Lung microvascular endothelial cell (primary cell): ENCODE results near the gene ELOVL7. TPM values are rescaled to one million over a fixed set of nuclear protein-coding genes. Genes with fewer than 3 reads are reported as not detected.
"Not testable (repeated sequence)": the region's sequence is repeated elsewhere in the genome, so short reads cannot be mapped to it uniquely, and the experiment has no call there.

ENCODE experiments used
- DNase-seq, 2 donors: peaks; one replicate each; pipeline versions ENCODE4 v3.0.0 to v3.0.0-alpha.2; 2010; ENCODE audit warnings: low read depth in 2 of 2
- total RNA-seq: library from RNA; depleted of rRNA; stranded (reverse); fragments of >200 nt; gene quantifications from 2 replicates; pipeline ENCODE4 v1.2.1, GENCODE V29; 2014

Gene ELOVL7
- total RNA-seq, 1 donor from 2014 or later: under 0.01 TPM

GRCh38 chr5:60715201-60715928 is 128.7 kb downstream of the ELOVL7 start:
- not testable (repeated sequence) for DNase-seq

- no peak for DNase-seq
Measured at GRCh38 chr5:60712950-60713349, 131.1 kb downstream of the ELOVL7 start.

- not testable (repeated sequence) for DNase-seq
Measured at GRCh38 chr5:60711892-60712291, 132.2 kb downstream of the ELOVL7 start.

- no peak for DNase-seq
Measured at GRCh38 chr5:60710362-60710761, 133.7 kb downstream of the ELOVL7 start.

GRCh38 chr5:60705144-60705543 is 138.9 kb downstream of the ELOVL7 start:
- DNase-seq: no peak

- no peak for DNase-seq
Measured at GRCh38 chr5:60703944-60704343, 140.1 kb downstream of the ELOVL7 start.

Other genes with a start within 250 kb of the ELOVL7 start
- 1.6 and 5.9 TPM in 2 replicates for gene DEPDC1B, start 144.1 kb downstream of the ELOVL7 start, total RNA-seq
- gene ERCC8, start 100.8 kb upstream of the ELOVL7 start, total RNA-seq: 12.0 and 12.7 TPM in 2 replicates
- gene NDUFAF2, start 100.9 kb upstream of the ELOVL7 start, total RNA-seq: 15.7 and 17.4 TPM in 2 replicates